Kidney capillary endothelial cell (primary cell): ENCODE measurements around the gene ISG20L2.

ENCODE experiments used
- DNase-seq: peaks from one replicate; pipeline ENCODE4 v3.0.0-alpha.2; 2018; ENCODE audit warnings: low spot score

ISG20L2 gene

DNA sequence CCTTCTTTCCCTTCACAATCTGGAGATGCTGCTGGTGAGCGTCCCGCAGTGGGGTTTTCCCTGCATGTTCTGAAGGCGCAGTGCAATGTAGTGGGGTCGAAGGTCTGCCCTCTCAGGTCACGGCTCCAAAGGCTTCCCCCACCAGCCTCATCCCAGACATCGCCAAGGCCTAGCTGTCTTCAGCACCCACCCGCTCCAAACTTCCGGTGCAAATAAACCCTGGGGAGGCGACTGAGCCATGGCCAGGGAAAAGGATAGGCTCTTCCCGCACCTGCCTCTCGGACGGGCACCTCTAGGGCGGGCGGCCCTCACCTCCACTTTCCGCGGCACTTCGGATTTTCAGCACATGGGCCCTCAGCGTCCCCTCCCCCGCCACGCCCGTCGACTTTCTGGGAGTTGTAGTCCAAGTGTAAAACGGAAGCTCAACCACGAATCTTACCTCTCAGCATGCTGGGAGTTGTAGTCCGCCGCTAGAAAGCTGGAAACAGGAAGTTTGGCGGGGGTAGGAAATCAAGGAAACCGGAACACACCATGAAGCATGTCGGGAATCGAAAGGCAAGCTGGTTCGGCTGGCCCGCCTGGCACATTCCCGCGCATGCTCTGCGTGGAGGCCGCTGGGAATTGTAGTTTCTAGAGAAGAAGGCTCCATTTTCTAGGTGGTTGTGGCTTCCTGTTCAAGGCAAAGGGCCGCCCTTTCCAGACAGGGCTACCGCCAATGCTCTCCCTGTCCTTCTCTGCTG lies 12.3 kb upstream of the ISG20L2 start, which contains the start of gene MRPL24:
TSS of gene MRPL24 (minus strand) at position 348 of the 740 bp plus-strand sequence. CDS start 2,384 bp downstream, outside the sequence.
- DNase-seq = peak; percentile 99

GRCh38 chr1:156740237-156740740 lies 11.7 kb upstream of the ISG20L2 start:
- peak; percentile 21 for DNase-seq

GRCh38 chr1:156738916-156739315 lies 10.3 kb upstream of the ISG20L2 start:
- no peak for DNase-seq

GRCh38 chr1:156738407-156738806 lies 9.8 kb upstream of the ISG20L2 start:
- no peak for DNase-seq

DNA sequence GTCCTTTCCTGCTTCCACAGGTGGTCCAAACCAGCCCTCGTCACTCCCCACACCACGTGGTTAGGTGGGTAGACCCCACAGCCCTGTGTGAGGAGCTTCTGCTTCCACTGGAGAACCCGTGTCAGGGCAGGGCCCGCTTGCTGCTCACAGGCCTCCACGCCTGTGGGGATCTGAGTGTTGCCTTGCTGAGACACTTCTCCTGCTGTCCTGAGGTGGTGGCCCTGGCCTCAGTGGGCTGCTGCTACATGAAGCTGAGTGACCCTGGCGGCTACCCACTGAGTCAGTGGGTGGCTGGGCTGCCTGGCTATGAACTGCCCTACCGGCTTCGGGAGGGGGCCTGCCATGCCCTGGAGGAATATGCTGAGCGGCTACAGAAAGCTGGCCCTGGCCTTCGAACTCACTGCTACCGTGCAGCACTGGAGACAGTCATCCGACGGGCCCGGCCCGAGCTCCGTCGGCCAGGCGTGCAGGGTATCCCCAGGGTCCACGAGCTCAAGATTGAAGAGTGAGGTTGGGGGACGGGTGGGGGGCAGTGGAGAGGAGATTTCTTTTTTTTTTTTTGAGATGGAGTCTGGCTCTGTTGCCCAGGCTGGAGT lies 5.5 kb upstream of the ISG20L2 start:
- DNase-seq = no peak

GRCh38 chr1:156727926-156728598 lies 504 bp downstream of the ISG20L2 start, which contains the start of gene METTL25B:
Gene METTL25B, plus strand, starts transcription at chr1:156728469. Its CDS starts 636 bp downstream, at chr1:156729105.
- peak; percentile 73 for DNase-seq

DNA sequence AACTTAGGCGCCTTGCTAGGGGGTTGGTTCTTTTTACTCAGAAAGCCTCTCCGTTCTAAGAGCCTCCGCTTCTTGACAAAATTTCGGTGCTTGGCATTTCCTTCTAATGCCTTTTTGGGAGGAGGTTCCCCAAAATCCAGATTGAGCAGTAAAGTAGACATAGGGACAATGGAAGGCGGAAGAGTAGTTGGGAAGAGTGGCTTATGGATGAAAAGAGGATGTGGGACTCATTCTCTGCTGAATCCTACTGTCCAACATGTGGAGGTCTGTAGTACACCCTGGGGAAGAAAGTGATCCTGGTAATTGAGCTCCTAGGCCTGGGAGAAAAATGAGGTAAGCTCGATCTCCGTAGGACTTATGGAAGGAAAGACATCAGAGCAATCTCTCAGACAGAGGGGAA lies 1.1 kb downstream of the ISG20L2 start:
- DNase-seq = no peak

DNA sequence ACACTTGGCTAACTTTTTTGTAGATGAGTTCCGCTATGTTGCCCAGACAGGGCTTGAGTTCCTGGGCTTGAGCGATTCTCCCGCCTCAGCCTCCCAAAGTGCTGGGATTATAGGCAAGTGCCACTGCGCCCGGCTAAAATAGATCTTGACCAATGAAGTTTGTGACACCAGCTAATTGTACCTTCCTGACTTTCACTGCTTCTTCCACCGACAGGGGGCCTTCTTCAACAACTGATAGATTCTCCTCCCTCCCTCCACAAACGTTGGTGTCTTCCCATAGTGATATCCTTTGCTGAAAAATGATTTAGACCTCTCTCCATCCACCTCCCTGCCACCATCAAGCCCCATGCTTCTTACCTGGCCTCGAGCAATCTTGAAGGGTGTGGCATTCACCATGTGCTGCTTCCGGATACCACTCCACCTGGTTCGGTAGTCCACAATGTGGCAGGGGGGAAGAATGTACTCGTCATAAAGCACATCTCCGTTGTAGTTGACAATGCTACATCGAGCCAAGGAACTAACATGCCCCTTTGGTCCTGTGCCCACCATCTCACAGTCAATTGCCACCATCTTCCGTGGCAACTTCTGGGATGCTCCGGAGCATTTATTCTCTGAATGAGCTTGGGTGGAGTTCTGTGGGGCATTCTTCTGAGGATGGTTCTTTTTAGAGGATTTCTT lies 1.9 kb downstream of the ISG20L2 start:
- peak; percentile 76 for DNase-seq

DNA sequence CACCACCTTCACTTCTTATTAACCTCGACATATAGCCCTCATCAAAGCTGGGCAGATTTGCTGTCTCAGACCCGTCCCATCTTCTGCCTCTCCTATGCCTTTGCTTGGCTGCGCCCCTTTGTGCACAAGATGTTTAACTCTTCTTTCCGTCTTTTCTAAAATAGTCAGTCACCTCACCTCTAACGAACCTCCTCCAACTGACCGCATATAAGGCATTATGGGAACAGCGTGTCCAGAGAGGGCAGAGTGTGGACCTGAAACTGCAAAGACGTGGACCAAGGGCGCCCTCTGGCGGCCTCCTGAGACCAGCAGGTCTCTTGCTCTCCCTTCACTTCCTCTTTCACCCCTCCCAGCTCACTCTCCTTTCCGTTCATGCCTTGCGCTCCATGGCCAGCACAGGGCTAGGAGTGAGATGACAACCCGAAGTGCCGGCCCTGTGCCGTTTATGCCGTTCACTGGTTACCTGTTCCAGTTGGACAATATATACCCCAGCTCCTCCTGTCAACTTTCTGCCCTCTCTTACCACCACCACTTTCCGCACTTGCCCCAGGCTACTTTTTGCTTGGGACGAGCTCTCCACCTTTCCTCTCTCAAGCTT lies 2.8 kb downstream of the ISG20L2 start:
- peak; percentile 86 for DNase-seq

DNA sequence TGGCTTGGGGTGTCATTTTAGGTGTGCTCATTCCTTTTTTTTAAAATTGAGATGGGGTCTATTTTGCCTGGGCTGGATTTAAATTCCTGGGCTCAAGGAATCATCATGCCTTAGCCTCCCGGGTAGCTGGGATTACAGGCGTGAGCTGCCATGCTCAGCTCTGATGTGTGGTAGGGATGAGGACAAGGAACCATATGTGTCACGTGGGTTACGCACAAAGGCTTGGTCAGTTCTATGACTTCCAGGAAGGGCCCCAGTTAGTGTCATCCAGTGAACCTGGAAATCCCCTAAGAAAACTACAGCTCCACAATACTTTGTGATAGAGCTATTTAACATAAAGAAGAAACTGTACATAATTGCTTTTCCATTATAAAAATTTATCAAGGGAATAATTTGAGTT lies 7.0 kb downstream of the ISG20L2 start:
- no peak for DNase-seq

DNA sequence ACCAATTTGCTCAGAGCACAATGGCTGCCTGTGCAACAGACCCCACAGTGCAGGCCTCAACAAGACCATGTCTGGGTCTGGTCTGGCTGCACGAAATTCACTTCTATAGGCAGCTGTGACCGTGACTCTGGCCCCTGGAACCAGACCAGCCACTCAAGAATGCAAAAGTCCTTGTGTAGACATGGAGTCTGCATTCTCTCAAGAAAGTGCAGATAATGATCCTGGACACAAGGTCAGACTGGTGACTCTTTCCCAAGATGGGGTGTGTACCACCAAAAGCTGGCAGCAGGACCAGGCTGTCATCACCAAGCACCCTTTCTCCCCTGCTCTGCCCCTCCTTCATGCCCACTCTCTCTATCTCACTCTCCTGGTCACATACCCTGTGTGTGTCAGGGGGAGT lies 7.4 kb downstream of the ISG20L2 start:
- no peak for DNase-seq

- no peak for DNase-seq
Measured at GRCh38 chr1:156717351-156717750, 11.2 kb downstream of the ISG20L2 start.

GRCh38 chr1:156714830-156715229 lies 13.7 kb downstream of the ISG20L2 start:
- no peak for DNase-seq

- DNase-seq = no peak
Measured at GRCh38 chr1:156712626-156713025, 15.9 kb downstream of the ISG20L2 start.

DNA sequence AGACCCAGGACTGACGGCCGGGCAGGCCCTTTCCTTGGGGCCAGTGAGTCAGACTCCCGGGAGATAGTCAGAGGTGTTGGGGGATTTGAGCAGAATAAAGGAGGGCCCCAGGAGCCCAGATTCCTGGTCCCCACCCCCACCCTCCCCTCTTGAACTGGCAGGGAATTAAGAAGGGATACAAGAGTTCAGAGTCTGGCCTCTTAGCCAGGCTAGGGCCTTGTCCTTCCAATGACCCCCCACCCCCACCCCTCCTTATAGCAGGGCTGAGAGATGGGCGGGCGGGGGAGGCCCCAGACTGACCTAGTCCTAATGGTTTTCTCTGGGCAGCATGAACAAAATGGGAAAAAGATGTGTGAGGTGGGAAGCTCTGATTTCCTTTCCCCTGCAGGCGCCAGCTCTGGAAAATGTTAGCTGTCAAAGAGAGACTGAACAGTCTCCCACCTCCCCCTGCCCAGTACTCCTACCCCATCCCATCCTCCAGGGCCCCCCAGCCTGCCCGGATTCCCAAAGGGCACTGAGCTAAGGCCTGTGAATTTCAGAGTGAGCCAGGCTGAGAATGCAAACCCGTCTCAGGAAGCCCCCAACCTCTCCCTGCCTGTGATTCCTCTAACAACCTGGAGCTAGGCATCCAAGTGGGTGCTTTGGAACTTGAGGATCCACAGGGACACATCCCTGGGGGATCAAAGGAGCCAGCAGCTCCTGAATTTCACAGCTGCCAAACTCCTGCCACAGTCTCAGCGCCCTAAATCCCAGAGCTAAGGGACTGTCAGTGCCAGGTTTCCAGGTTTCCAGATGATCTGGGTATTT lies 17.4 kb downstream of the ISG20L2 start:
- no peak for DNase-seq

DNA sequence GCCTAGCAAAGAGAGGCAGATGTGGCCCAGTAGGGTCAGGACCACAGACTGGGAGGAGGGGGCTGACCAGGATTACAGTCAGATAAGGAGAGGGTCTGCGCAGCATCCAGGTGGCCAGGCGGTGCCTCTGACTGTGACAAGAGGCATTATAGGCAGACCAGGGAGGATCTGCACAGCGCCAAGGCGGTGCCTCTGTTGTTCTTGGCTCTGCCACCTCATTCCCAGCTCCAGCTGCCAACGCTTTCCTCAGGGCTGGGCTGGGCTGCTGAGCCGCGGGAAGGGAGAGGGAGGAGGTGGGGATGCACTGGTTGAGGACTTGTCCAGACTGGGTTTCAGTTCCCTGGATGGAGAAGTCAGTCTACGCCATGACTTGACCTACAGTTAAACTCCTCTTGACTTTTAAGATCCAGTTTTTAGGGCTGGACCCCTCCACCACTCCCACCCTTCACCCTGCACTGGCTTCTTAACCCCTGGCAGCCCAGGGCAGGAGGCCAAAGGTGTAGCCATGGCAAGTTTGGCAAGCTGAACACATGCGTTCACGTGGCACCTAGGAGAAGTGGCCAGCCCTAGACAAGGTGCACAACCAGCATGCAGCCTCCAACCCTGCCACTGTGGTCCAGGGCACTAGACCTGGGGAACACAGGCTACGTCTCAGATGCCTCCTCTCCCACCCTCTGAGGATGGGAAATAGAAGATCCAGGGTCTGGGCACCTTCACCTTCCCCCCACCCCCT lies 18.6 kb downstream of the ISG20L2 start:
- DNase-seq = no peak

DNA sequence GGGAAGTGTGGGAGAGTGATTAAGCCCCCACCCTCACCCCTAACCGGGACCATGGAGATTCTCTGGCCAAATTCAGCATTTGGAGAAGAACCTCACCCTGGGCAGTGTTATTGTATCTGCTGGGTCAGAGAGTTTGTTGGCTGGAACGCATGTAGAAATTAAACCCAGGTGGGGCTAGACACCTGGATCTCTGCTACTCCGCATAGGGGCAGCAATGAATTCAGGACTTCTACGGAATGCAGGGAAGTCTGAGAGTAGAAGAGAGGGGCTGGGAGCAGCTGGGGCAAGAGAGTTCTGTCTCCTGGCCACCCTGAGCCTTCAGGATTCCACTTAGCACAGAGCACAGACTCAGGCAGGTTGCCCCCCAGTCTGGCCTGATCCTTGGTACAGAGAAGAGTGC lies 19.5 kb downstream of the ISG20L2 start:
- DNase-seq = no peak

- no peak for DNase-seq
Measured at GRCh38 chr1:156708218-156708661, 20.3 kb downstream of the ISG20L2 start.

DNA sequence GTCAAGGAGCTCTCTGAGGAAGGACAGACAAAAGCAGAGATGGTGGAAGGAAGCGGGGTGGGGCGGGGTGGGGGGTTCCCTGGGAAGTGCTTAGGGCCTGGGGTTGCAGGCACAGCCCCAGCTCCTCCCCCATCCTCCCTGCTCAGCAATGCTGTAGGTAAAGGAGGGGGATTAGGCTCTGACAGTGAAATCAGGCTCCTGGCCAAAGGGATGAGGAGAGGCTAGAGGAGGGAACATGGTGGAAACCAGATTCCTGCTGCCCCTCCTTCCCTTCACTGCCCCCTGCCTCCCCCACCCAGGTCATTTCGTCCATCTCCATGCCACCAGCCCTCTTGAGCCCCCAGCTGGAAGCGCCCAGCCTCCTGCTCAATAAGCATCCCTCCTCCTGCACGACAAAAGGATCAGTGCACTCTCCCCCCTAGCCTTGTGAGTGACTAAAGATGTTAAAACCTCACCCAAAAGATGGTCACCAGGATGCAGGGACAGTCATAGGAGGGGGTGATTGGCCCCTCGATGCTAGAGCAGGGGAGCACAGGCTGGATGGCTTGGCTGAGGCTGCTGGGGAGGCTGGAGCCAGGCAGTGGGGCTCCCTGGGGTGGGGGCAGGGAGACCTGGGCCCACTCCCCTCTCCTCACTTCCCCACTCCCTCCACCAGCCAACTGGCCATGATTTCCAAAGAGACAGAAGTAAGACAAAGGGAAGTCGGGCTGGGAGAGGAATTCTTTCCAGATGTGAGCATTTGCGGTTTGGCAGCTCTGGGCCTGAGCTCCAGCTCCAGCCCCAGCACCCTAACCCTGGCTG lies 20.9 kb downstream of the ISG20L2 start:
- DNase-seq = no peak
